ENCODE data around the gene SUV39H1. TPM values are rescaled to one million over a fixed set of nuclear protein-coding genes. Genes with fewer than 3 reads are reported as not detected.

The SUV39H1 gene
- polyA plus RNA-seq, 4 donors: 2.2 to 8.5 (median 4.3) TPM

DNA sequence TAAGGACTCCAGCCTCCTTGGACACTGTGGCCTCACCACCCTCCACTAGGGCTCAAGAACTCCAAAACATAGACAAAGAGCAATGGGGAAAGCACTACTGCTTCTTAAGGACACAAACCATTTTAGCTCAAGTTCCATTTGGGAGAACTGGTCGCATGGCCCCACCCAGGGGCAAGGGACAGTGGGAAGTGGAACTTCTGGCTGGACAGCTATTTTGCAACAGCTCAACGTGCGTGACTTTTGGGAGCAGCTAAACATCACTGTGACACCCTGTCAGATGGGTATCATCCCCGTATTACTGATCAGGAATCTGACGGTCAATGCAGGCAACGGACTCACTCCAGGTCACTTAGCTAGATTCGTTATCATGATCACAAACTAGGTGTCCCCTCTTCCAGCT, 56.0 kb downstream of the SUV39H1 start:
- Histone ChIP-seq H3K36me3 (ENCODE audit: control insufficient read depth in 3 of 3, insufficient read depth in 2 of 3, low read depth in 1 of 3, low read length in 3 of 3) (no peaks in the 10 kb centered on the region), H3K4me3 (ENCODE audit: low read depth in 1 of 3, low read length in 3 of 3) (no peak overlapping the region), H3K4me1 (ENCODE audit: control insufficient read depth in 3 of 3, insufficient read depth in 2 of 3, low read depth in 1 of 3, low read length in 2 of 3) (no peaks in the 10 kb centered on the region), H3K27ac (ENCODE audit: low read depth in 1 of 3, low read length in 2 of 3) (no peak overlapping the region), H3K27me3 (ENCODE audit: control insufficient read depth in 3 of 3, insufficient read depth in 3 of 3, low read length in 3 of 3) (no peaks in the 10 kb centered on the region), H3K9me3 (ENCODE audit: control insufficient read depth in 2 of 2, insufficient read depth in 1 of 2, low read depth in 1 of 2, low read length in 1 of 2) (peaks cover 0 to 2% of the 10 kb centered on the region in 2 donors)
- 46 to 68% (median 67%) methylated on average over 7 of the region's 7 CpGs for WGBS, 3 donors
- FAIRE-seq (no peak), DNase-seq (no peak)

DNA sequence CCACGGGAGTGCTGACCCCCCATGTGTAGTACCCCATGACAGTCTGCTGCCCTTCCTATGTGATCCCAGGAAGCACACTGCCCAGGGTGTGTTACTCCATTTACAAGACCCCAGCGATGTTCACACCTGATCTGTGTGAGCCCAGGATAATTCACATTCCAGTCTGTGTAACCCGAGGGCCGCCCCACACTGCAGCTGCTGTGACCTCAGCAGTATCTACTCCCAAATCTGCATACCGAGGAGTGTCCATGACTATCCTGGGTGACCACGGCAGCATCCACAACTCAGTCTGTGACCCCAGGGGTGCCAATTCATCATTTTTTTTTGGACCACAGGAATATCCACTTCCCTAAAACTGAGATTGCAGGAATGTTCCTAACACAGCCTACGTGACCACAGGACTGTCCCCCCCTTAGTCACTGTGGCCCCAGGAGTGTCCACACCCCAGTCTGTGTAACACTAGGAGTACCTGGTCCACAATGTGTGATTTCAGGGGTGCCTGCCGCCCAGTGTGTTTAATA, 57.2 kb downstream of the SUV39H1 start:
- no peak overlapping the region for H3K27ac ChIP-seq (ENCODE audit: low read depth in 1 of 3, low read length in 2 of 3)
- no peaks in the 10 kb centered on the region for H3K27me3 ChIP-seq (ENCODE audit: control insufficient read depth in 3 of 3, insufficient read depth in 3 of 3, low read length in 3 of 3)
- no peak overlapping the region for H3K4me3 ChIP-seq (ENCODE audit: low read depth in 1 of 3, low read length in 3 of 3)
- no peaks in the 10 kb centered on the region for H3K9me3 ChIP-seq (ENCODE audit: control insufficient read depth in 2 of 2, insufficient read depth in 1 of 2, low read depth in 1 of 2, low read length in 1 of 2)
- WGBS, 3 donors: 64 to 75% (median 66%) methylated on average over 8 of the region's 8 CpGs
- no peaks in the 10 kb centered on the region for H3K4me1 ChIP-seq (ENCODE audit: control insufficient read depth in 3 of 3, insufficient read depth in 2 of 3, low read depth in 1 of 3, low read length in 2 of 3)
- FAIRE-seq (no peak), DNase-seq (no peak)
- H3K36me3 ChIP-seq (ENCODE audit: control insufficient read depth in 3 of 3, insufficient read depth in 2 of 3, low read depth in 1 of 3, low read length in 3 of 3): no peaks in the 10 kb centered on the region

DNA sequence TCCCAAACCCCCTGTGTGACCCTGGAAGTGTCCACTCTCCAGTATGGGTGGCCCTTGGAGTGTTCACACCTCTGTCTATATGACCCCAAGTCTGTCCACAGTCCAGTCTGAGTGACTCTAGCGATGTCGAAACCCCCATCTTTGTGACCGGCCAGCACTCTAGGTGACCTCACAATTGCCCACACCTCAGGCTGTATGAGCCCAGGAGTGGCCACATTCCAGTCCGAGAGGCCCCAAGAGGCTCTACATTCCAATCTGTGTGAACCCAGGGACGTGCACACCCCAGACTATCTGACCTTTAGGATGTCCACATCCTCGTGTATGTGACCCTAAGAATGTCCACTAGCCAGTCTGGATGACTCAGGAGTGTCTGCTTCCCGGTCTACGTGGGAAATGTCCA, 57.7 kb downstream of the SUV39H1 start:
- Histone ChIP-seq H3K9me3 (ENCODE audit: control insufficient read depth in 2 of 2, insufficient read depth in 1 of 2, low read depth in 1 of 2, low read length in 1 of 2) (no peaks in the 10 kb centered on the region), H3K36me3 (ENCODE audit: control insufficient read depth in 3 of 3, insufficient read depth in 2 of 3, low read depth in 1 of 3, low read length in 3 of 3) (no peaks in the 10 kb centered on the region), H3K27me3 (ENCODE audit: control insufficient read depth in 3 of 3, insufficient read depth in 3 of 3, low read length in 3 of 3) (no peaks in the 10 kb centered on the region), H3K27ac (ENCODE audit: low read depth in 1 of 3, low read length in 2 of 3) (no peak overlapping the region), H3K4me1 (ENCODE audit: control insufficient read depth in 3 of 3, insufficient read depth in 2 of 3, low read depth in 1 of 3, low read length in 2 of 3) (no peaks in the 10 kb centered on the region), H3K4me3 (ENCODE audit: low read depth in 1 of 3, low read length in 3 of 3) (no peak overlapping the region)
- DNase-seq: no peak
- no peak for FAIRE-seq
- 66 to 73% (median 72%) methylated on average over 8 of the region's 8 CpGs for WGBS, 3 donors

Other genes with a start within 250 kb of the SUV39H1 start
- 10 to 100 TPM in 2 of 4 donors, 1 to 10 TPM in 2; 2.0 to 77.7 (median 32.6) TPM for gene SLC38A5, start 226.5 kb upstream of the SUV39H1 start, polyA plus RNA-seq
- 10 to 100 TPM; 13.4 to 32.9 (median 18.1) TPM for gene FTSJ1, start 220.5 kb upstream of the SUV39H1 start, polyA plus RNA-seq
- gene PORCN, start 187.7 kb upstream of the SUV39H1 start, polyA plus RNA-seq: 1 to 10 TPM; 2.0 to 6.4 (median 2.5) TPM
- gene EBP, start 174.9 kb upstream of the SUV39H1 start, polyA plus RNA-seq: 100 to 1,000 TPM in 3 of 4 donors, 10 to 100 TPM in 1; 92.9 to 298 (median 124) TPM
- 1 to 10 TPM; 6.0 to 7.3 (median 6.5) TPM for gene TBC1D25, start 157.0 kb upstream of the SUV39H1 start, polyA plus RNA-seq
- 100 to 1,000 TPM in 3 of 4 donors, 10 to 100 TPM in 1; 87.9 to 222 (median 173) TPM for gene RBM3, start 122.2 kb upstream of the SUV39H1 start, polyA plus RNA-seq
- 100 to 1,000 TPM; 105 to 326 (median 213) TPM for gene WDR13, start 99.2 kb upstream of the SUV39H1 start, polyA plus RNA-seq
- 1 to 10 TPM; 1.1 to 6.2 (median 4.8) TPM for gene WAS, start 12.9 kb upstream of the SUV39H1 start, polyA plus RNA-seq
- 10 to 100 TPM in 3 of 4 donors, 1 to 10 TPM in 1; 4.4 to 56.1 (median 22.1) TPM for gene GLOD5, start 65.0 kb downstream of the SUV39H1 start, polyA plus RNA-seq
- gene GATA1, start 89.9 kb downstream of the SUV39H1 start, polyA plus RNA-seq: under 1 TPM in 2 of 4 donors, not detected in 2; 0.09 to 0.32 TPM
- 100 to 1,000 TPM in 2 of 4 donors, 10 to 100 TPM in 2; 51.5 to 110 (median 102) TPM for gene HDAC6, start 105.3 kb downstream of the SUV39H1 start, polyA plus RNA-seq
- under 1 TPM in 2 of 4 donors, not detected in 2; 0.07 to 0.09 TPM for gene ERAS, start 129.8 kb downstream of the SUV39H1 start, polyA plus RNA-seq
- 10 to 100 TPM in 2 of 4 donors, 1 to 10 TPM in 1, under 1 TPM in 1; 0.67 to 97.5 (median 13.5) TPM for gene PCSK1N, start 138.9 kb downstream of the SUV39H1 start, polyA plus RNA-seq
- gene TIMM17B, start 201.0 kb downstream of the SUV39H1 start, polyA plus RNA-seq: 10 to 100 TPM; 43.3 to 72.5 (median 66.1) TPM
- 100 to 1,000 TPM in 2 of 4 donors, 10 to 100 TPM in 2; 77.8 to 186 (median 109) TPM for gene PQBP1, start 201.2 kb downstream of the SUV39H1 start, polyA plus RNA-seq
- 10 to 100 TPM in 2 of 4 donors, 1 to 10 TPM in 2; 8.1 to 31.5 (median 19.1) TPM for gene SLC35A2, start 214.9 kb downstream of the SUV39H1 start, polyA plus RNA-seq
- gene PIM2, start 222.3 kb downstream of the SUV39H1 start, polyA plus RNA-seq: 10 to 100 TPM in 2 of 4 donors, 1 to 10 TPM in 2; 2.9 to 35.1 (median 9.8) TPM